ENCODE data around the gene POC5. TPM values are rescaled to one million over a fixed set of nuclear protein-coding genes. Genes with fewer than 3 reads are reported as not detected.

The POC5 gene
- total and polyA plus RNA-seq, 2 of the 13 experiments (the other 11 are each of a cell fraction or from before 2014, with no cell fraction given) = 6.9 to 9.3 TPM

- intact Hi-C loops (cut with micrococcal nuclease; ENCODE audit: unreplicated experiment) = no loop called here
- Histone ChIP-seq H3K9ac (ENCODE audit: insufficient read depth, low read depth, low read length) (no peak overlapping the region), H3K36me3 (replicated peaks in 1 of 2; ENCODE audit: control insufficient read depth in 1 of 2, insufficient read depth in 2 of 2, low read length in 2 of 2) (peaks cover 0 to 20% of the 10 kb centered on the region in 2 experiments; a peak in 1 of 5 replicates), H2AFZ (ENCODE audit: low read length) (no peak overlapping the region), H3K4me2 (ENCODE audit: low read depth, low read length) (no peak overlapping the region), H3K79me2 (ENCODE audit: insufficient read depth, low read length) (peaks cover 2% of the 10 kb centered on the region), H3K9me3 (ENCODE audit: low read length) (no peaks in the 10 kb centered on the region), H3K27ac (ENCODE audit: extremely low read length, insufficient read depth, low read length) (no peak overlapping the region), H3K27me3 (ENCODE audit: control insufficient read depth in 1 of 2, insufficient read depth in 2 of 2, low read length in 2 of 2) (no peaks in the 10 kb centered on the region), H4K20me1 (ENCODE audit: insufficient read depth, low read length) (no peaks in the 10 kb centered on the region), H3K4me1 (ENCODE audit: insufficient read depth, low read length) (no peaks in the 10 kb centered on the region), H3K4me3 (replicated peaks in 1 of 3; ENCODE audit: insufficient read depth in 1 of 3, low read depth in 2 of 3, low read length in 3 of 3) (no peak overlapping the region)
- ATAC-seq = no peak
- no peak for FAIRE-seq
- BruUV-seq (replicated peaks) = no TSS peak
- ChIA-PET POLR2A (no interaction called here), CTCF (ENCODE audit: low intra/inter-chr PET ratio, low total read pairs) (no interaction called here)
- DNase-seq (ENCODE audit: low spot score) = no peak
- in situ Hi-C loops (cut with HindIII; ENCODE audit: extremely low pct_ligation_motif_present, low pct_unique_long_range_greater_than_20kb) = no loop called here
- 80% methylated on average over 1 of the region's 1 CpG for WGBS (ENCODE audit: low lambda C conversion rate)
- TF ChIP-seq HNF4G (IDR thresholded peaks at IDR 0.05; ENCODE audit: borderline replicate concordance, low read depth, low read length) (no peak), HNF4G (CRISPR knock-in tag; IDR thresholded peaks at IDR 0.05; ENCODE audit: borderline replicate concordance, low read depth) (no peak), RCOR2 (CRISPR knock-in tag; IDR thresholded peaks at IDR 0.05) (no peak), ZNF432 (CRISPR knock-in tag; IDR thresholded peaks at IDR 0.05; ENCODE audit: borderline replicate concordance) (no peak), ZNF317 (CRISPR knock-in tag; IDR thresholded peaks at IDR 0.05) (no peak), RARG (CRISPR knock-in tag; IDR thresholded peaks at IDR 0.05; ENCODE audit: low read depth) (no peak), ZNF550 (CRISPR knock-in tag; IDR thresholded peaks at IDR 0.05; ENCODE audit: borderline replicate concordance) (no peak), AFF4 (CRISPR knock-in tag; IDR thresholded peaks at IDR 0.05) (no peak), PLSCR1 (CRISPR knock-in tag; IDR thresholded peaks at IDR 0.05; ENCODE audit: borderline replicate concordance) (no peak), HMG20B (CRISPR knock-in tag; conservative IDR thresholded peaks at IDR 0.05) (no peak), ARNTL (CRISPR knock-in tag; IDR thresholded peaks at IDR 0.05) (no peak), ZFP90 (CRISPR knock-in tag; IDR thresholded peaks at IDR 0.05; ENCODE audit: borderline replicate concordance) (no peak), SOX6 (IDR thresholded peaks at IDR 0.05) (no peak), SOX6 (CRISPR knock-in tag; IDR thresholded peaks at IDR 0.05) (no peak), ZBTB39 (CRISPR knock-in tag; IDR thresholded peaks at IDR 0.05) (no peak), ZSCAN29 (CRISPR knock-in tag; conservative IDR thresholded peaks at IDR 0.05) (no peak)
These were observed 9.2 kb downstream of the POC5 start for GRCh38 chr5:75707911-75708509.
